ENCODE data around the gene RHO. TPM values are rescaled to one million over a fixed set of nuclear protein-coding genes. Genes with fewer than 3 reads are reported as not detected.

RHO gene
- total RNA-seq, 3 donors from 2014 or later: 0.15 TPM; not detected in 2

- intact Hi-C loops (cut with DNase I; ENCODE audit: low total_unique reads): no loop called here
- no peak overlapping the region for H3K27ac ChIP-seq
- no peaks in the 10 kb centered on the region for H3K27me3 ChIP-seq
- H3K4me3 ChIP-seq: no peak overlapping the region
- H3K4me1 ChIP-seq: no peaks in the 10 kb centered on the region
- H3K36me3 ChIP-seq: no peaks in the 10 kb centered on the region
- no peak for TF ChIP-seq POLR2AphosphoS5 (IDR thresholded peaks at IDR 0.05)
- TF ChIP-seq CTCF (IDR thresholded peaks at IDR 0.05): no peak
- no peak for TF ChIP-seq POLR2A (IDR thresholded peaks at IDR 0.05)
- H3K9me3 ChIP-seq: no peaks in the 10 kb centered on the region
- DNase-seq (ENCODE audit: low spot score in 2 of 2): no peak
Observed at GRCh38 chr3:129532261-129532660, 3.8 kb downstream of the RHO start.

DNA sequence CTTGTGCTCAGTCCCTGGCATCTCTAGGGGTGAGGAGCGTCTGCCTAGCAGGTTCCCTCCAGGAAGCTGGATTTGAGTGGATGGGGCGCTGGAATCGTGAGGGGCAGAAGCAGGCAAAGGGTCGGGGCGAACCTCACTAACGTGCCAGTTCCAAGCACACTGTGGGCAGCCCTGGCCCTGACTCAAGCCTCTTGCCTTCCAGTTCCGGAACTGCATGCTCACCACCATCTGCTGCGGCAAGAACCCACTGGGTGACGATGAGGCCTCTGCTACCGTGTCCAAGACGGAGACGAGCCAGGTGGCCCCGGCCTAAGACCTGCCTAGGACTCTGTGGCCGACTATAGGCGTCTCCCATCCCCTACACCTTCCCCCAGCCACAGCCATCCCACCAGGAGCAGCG, 5.0 kb downstream of the RHO start:
- TF ChIP-seq POLR2AphosphoS5 (IDR thresholded peaks at IDR 0.05) (no peak), POLR2A (IDR thresholded peaks at IDR 0.05) (no peak), CTCF (IDR thresholded peaks at IDR 0.05) (no peak)
- Histone ChIP-seq H3K4me1 (no peaks in the 10 kb centered on the region), H3K27me3 (no peaks in the 10 kb centered on the region), H3K9me3 (no peaks in the 10 kb centered on the region), H3K27ac (no peak overlapping the region), H3K4me3 (no peak overlapping the region), H3K36me3 (no peaks in the 10 kb centered on the region)
- DNase-seq (ENCODE audit: low spot score in 2 of 2): no peak
- intact Hi-C loops (cut with DNase I; ENCODE audit: low total_unique reads): no loop called here

DNA sequence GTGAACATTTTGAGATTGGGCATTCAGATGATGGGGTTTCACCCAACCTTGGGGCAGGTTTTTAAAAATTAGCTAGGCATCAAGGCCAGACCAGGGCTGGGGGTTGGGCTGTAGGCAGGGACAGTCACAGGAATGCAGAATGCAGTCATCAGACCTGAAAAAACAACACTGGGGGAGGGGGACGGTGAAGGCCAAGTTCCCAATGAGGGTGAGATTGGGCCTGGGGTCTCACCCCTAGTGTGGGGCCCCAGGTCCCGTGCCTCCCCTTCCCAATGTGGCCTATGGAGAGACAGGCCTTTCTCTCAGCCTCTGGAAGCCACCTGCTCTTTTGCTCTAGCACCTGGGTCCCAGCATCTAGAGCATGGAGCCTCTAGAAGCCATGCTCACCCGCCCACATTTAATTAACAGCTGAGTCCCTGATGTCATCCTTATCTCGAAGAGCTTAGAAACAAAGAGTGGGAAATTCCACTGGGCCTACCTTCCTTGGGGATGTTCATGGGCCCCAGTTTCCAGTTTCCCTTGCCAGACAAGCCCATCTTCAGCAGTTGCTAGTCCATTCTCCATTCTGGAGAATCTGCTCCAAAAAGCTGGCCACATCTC, 6.1 kb downstream of the RHO start:
- Histone ChIP-seq H3K4me1 (no peaks in the 10 kb centered on the region), H3K4me3 (no peak overlapping the region), H3K36me3 (no peaks in the 10 kb centered on the region), H3K27ac (no peak overlapping the region), H3K27me3 (no peaks in the 10 kb centered on the region), H3K9me3 (no peaks in the 10 kb centered on the region)
- DNase-seq (ENCODE audit: low spot score in 2 of 2): no peak
- TF ChIP-seq CTCF (IDR thresholded peaks at IDR 0.05) (no peak), POLR2A (IDR thresholded peaks at IDR 0.05) (no peak), POLR2AphosphoS5 (IDR thresholded peaks at IDR 0.05) (no peak)
- intact Hi-C loops (cut with DNase I; ENCODE audit: low total_unique reads): no loop called here

GRCh38 chr3:129535075-129535474, 6.6 kb downstream of the RHO start:
- TF ChIP-seq CTCF (IDR thresholded peaks at IDR 0.05): no peak
- TF ChIP-seq POLR2AphosphoS5 (IDR thresholded peaks at IDR 0.05): no peak
- TF ChIP-seq POLR2A (IDR thresholded peaks at IDR 0.05): no peak
- Histone ChIP-seq H3K4me3 (no peak overlapping the region), H3K36me3 (no peaks in the 10 kb centered on the region), H3K4me1 (no peaks in the 10 kb centered on the region), H3K27ac (no peak overlapping the region), H3K9me3 (no peaks in the 10 kb centered on the region), H3K27me3 (no peaks in the 10 kb centered on the region)
- DNase-seq (ENCODE audit: low spot score in 2 of 2): no peak
- intact Hi-C loops (cut with DNase I; ENCODE audit: low total_unique reads): no loop called here

GRCh38 chr3:129536374-129536667, 7.9 kb downstream of the RHO start:
- Histone ChIP-seq H3K9me3 (no peaks in the 10 kb centered on the region), H3K27me3 (no peaks in the 10 kb centered on the region), H3K4me3 (no peak overlapping the region), H3K27ac (no peak overlapping the region), H3K36me3 (no peaks in the 10 kb centered on the region), H3K4me1 (no peaks in the 10 kb centered on the region)
- TF ChIP-seq POLR2AphosphoS5 (IDR thresholded peaks at IDR 0.05) (no peak), POLR2A (IDR thresholded peaks at IDR 0.05) (no peak), CTCF (IDR thresholded peaks at IDR 0.05) (no peak)
- DNase-seq (ENCODE audit: low spot score in 2 of 2): no peak
- intact Hi-C loops (cut with DNase I; ENCODE audit: low total_unique reads): no loop called here
